Uterus (tissue), 4 donors: ENCODE results near the gene SUSD1. TPM values are rescaled to one million over a fixed set of nuclear protein-coding genes. Genes with fewer than 3 reads are reported as not detected.

Experiments used
- DNase-seq, 2 donors: peaks; one replicate each; pipeline ENCODE4 v3.0.0-alpha.2; 2019 to 2020
- H3K27ac ChIP-seq, 2 donors: fragments of 200-600 bp; sonication (generic); 1 replicate in 1 of 2; 2 replicates in 1 of 2; pipeline ENCODE4 v1.5.1; 2016 to 2018
- H3K27me3 ChIP-seq, 2 donors: fragments of 200-600 bp; sonication (generic); one replicate each; pipeline ENCODE4 v1.5.1; 2018 to 2019; ENCODE audit warnings: control low read depth in 1 of 2
- H3K36me3 ChIP-seq, 2 donors: fragments of 200-600 bp; sonication (generic); one replicate each; pipeline ENCODE4 v1.5.1; 2019; ENCODE audit warnings: control low read depth in 1 of 2
- H3K4me1 ChIP-seq, 2 donors: fragments of 200-600 bp; sonication (generic); one replicate each; pipeline ENCODE4 v1.5.1; 2018 to 2019; ENCODE audit warnings: control low read depth in 1 of 2
- H3K4me3 ChIP-seq, 2 donors: fragments of 200-600 bp; sonication (generic); 1 replicate in 1 of 2; 2 replicates in 1 of 2; pipeline ENCODE4 v1.5.1; 2018 to 2019; ENCODE audit warnings: mild to moderate bottlenecking in 1 of 2
- H3K9me3 ChIP-seq, 2 donors: fragments of 200-600 bp; sonication (generic); one replicate each; pipeline ENCODE4 v1.5.1; 2019; ENCODE audit warnings: control low read depth in 1 of 2
- POLR2A ChIP-seq, 2 donors: fragments of 450-650 bp; IDR thresholded peaks; one replicate each; pipeline ENCODE4 v1.6.1; 2016; ENCODE audit warnings: antibody characterized with exemption in 2 of 2, mild to moderate bottlenecking in 1 of 2, moderate library complexity in 1 of 2
- intact Hi-C: fragments of 100-400 bp; cut with DNase I; formaldehyde crosslinking; loops from one replicate; pipeline ENCODE4 v1.15.1; 2023; ENCODE audit warnings: low total_unique reads
- total RNA-seq, 4 donors: library from RNA; depleted of rRNA in 3 of 4; stranded (reverse); fragments of >200 nt in 3 of 4; gene quantifications; one replicate each; pipeline versions ENCODE4 v1.1.0 to v1.2.4, GENCODE V29; 2014 to 2023
- TF ChIP-seq, protein P1 (sequence below), 4 experiments: fragments of 200-600 bp in 2 of 4; fragments of 450-650 bp in 2 of 4; sonication (generic) in 2 of 4; IDR thresholded peaks; one replicate each; pipeline ENCODE4 v1.5.1; 2016 to 2019; ENCODE audit warnings: antibody characterized with exemption in 4 of 4, mild to moderate bottlenecking in 2 of 4, moderate library complexity in 1 of 4
- donor health status: DM: yes; HTN: yes; CAD: no.

The SUSD1 gene
- total RNA-seq, 4 donors from 2014 or later = 2.9 to 22.5 (median 10.0) TPM

DNA sequence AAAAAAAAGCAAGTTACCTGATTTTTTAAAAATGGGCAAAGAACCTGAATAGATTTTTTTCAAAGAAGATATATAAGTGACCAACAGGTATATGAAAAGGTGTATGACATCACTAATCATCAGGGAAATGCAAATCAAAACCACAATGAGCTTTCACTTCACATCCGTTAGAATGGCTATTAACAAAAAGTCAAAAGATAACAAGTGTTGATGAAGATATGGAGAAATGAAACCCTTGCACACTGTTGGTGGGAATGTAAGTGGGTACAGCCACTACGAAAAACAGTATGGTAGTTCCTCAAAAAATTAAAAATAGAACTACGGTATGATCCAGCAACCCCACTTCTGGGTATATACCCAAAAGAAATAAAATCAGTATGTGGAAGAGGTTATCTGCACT, 143.7 kb downstream of the SUSD1 start:
- intact Hi-C loops = no loop called here
- TF ChIP-seq, protein P1, sequence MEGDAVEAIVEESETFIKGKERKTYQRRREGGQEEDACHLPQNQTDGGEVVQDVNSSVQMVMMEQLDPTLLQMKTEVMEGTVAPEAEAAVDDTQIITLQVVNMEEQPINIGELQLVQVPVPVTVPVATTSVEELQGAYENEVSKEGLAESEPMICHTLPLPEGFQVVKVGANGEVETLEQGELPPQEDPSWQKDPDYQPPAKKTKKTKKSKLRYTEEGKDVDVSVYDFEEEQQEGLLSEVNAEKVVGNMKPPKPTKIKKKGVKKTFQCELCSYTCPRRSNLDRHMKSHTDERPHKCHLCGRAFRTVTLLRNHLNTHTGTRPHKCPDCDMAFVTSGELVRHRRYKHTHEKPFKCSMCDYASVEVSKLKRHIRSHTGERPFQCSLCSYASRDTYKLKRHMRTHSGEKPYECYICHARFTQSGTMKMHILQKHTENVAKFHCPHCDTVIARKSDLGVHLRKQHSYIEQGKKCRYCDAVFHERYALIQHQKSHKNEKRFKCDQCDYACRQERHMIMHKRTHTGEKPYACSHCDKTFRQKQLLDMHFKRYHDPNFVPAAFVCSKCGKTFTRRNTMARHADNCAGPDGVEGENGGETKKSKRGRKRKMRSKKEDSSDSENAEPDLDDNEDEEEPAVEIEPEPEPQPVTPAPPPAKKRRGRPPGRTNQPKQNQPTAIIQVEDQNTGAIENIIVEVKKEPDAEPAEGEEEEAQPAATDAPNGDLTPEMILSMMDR (IDR thresholded peaks at IDR 0.05) = no peak
- TF ChIP-seq POLR2A (IDR thresholded peaks at IDR 0.05) = no peak
- no peaks in the 10 kb centered on the region for H3K9me3 ChIP-seq
- no peaks in the 10 kb centered on the region for H3K4me1 ChIP-seq
- no peak for DNase-seq
- H3K4me3 ChIP-seq = no peak overlapping the region
- no peaks in the 10 kb centered on the region for H3K27me3 ChIP-seq
- no peak overlapping the region for H3K27ac ChIP-seq
- H3K36me3 ChIP-seq = no peaks in the 10 kb centered on the region

DNA sequence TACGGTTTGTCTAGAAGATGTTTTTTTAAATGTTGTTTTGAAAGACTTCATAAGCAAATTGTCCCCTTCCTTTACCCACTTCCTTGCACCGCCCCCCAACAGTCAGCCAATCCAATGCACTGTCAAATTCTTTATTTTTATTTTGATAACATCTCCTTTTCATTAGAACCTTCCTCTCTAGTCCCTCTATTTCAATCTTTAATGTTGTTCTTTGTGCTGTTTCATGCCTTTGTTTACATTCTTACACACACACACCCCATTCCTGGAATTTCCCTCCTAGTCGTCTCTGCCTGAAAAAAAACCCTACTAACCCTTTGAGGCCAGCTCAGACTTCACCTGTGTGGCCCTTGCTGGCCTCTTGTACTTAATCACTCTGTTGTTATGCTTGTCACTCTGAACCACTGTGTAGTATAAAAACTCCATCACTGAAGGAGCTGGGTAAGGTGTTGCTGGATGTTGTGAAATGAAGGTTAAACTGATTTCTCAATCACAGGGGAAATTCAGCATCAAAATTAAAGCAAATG, 145.1 kb downstream of the SUSD1 start:
- TF ChIP-seq, protein P1 (IDR thresholded peaks at IDR 0.05) = no peak
- TF ChIP-seq POLR2A (IDR thresholded peaks at IDR 0.05) = no peak
- intact Hi-C loops = no loop called here
- Histone ChIP-seq H3K9me3 (no peaks in the 10 kb centered on the region), H3K4me3 (no peak overlapping the region), H3K4me1 (no peaks in the 10 kb centered on the region), H3K27me3 (no peaks in the 10 kb centered on the region), H3K36me3 (no peaks in the 10 kb centered on the region), H3K27ac (no peak overlapping the region)
- no peak for DNase-seq

DNA sequence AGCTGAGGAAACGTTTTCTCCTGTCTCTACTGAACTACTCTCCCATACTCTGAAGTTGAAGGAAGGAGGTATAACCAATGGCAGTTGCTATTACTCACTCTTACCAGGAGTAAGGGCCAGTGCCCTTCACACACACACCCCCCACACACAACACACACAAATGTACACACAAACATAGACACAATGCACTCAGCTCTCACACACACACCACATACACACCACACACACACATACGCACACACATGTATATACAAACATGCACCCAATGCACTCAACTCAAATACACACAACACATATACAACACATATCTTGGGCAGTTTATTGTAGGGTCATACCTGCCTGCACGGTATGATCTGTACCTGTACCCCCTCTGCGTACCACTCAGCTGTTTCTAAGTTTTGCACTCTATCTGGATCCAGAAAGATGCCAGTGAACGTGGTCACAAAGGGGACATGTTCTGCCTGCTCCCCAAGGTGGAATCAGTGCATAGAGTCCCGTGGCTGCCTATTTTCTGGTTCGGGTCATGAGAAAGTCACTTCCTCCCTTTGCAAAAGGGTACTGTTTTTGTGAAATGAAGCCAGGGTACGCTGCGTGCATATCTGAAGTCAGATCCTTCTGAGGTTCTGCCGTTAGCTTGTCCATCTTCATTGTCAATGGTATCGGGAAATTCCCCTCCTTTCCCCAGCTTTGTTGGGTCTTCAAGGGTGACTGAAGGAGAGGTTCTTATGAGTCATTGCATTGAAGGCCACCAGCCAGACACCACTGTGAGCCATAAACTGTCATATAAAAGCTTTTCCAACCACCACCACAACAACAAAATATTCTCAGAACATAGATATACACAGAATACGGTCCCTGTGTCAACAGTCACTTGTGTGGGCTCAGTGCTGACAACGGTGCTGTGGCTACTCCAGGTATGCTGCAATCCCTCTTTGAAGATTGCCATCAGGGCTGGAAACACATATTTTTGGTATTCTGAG, 146.6 kb downstream of the SUSD1 start:
- no peak overlapping the region for H3K27ac ChIP-seq
- H3K9me3 ChIP-seq = no peaks in the 10 kb centered on the region
- intact Hi-C loops = no loop called here
- H3K4me3 ChIP-seq = no peak overlapping the region
- TF ChIP-seq, protein P1 (IDR thresholded peaks at IDR 0.05) = no peak
- no peak for TF ChIP-seq POLR2A (IDR thresholded peaks at IDR 0.05)
- no peaks in the 10 kb centered on the region for H3K4me1 ChIP-seq
- no peak for DNase-seq
- H3K36me3 ChIP-seq = no peaks in the 10 kb centered on the region
- no peaks in the 10 kb centered on the region for H3K27me3 ChIP-seq

DNA sequence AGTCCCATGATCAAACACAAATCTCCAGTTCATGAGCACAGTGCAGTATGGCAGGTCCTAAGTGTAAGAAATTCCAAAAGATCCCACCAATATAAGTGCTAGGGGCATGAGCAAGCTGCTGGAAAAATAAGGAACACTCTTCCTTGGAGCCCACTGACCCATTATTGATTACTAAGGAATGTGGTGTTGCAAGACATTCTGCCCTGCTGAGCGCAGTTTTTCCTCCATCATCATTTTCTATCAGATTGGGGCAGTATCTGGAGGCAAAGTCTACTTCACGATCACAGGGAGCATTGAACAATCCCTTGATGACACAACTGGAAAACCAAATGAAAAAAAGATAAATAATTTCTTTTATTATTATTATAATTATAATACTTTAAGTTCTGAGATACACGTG, 149.2 kb downstream of the SUSD1 start:
- H3K27me3 ChIP-seq = no peaks in the 10 kb centered on the region
- TF ChIP-seq, protein P1 (IDR thresholded peaks at IDR 0.05) = no peak
- no peak for TF ChIP-seq POLR2A (IDR thresholded peaks at IDR 0.05)

DNA sequence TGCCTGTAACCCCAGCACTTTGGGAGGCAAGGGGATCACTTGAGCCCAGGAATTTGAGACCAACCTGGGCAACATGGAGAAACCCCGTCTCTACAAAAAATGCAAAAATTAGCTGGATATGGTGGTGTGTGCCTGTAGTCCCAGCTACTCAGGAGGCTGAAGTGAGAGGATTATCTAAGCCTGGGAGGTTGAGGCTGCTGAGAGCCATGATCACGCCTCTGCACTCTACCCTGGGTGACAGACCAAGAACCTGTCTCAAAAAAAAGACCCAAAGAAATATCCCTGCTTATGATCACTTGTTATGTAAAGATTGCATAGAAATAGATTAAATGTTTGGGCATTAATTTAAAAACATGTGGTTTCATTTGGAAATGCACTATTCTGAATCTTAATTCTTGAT, 153.4 kb downstream of the SUSD1 start:
- TF ChIP-seq, protein P1 (IDR thresholded peaks at IDR 0.05) = no peak
- TF ChIP-seq POLR2A (IDR thresholded peaks at IDR 0.05) = no peak
- Histone ChIP-seq H3K27me3 (no peaks in the 10 kb centered on the region), H3K36me3 (no peaks in the 10 kb centered on the region), H3K27ac (no peak overlapping the region), H3K4me1 (no peaks in the 10 kb centered on the region), H3K9me3 (no peaks in the 10 kb centered on the region), H3K4me3 (no peak overlapping the region)
- no peak for DNase-seq
- intact Hi-C loops = no loop called here

More for the DNA sequence above, 149.2 kb downstream of the SUSD1 start:
- no peaks in the 10 kb centered on the region for H3K9me3 ChIP-seq
- H3K27ac ChIP-seq = no peak overlapping the region
- no peak for DNase-seq
- H3K4me1 ChIP-seq = no peaks in the 10 kb centered on the region
- no peak overlapping the region for H3K4me3 ChIP-seq
- no peaks in the 10 kb centered on the region for H3K36me3 ChIP-seq
- intact Hi-C loops = no loop called here
